ENCODE measurements around the gene NKTR. TPM values are rescaled to one million over a fixed set of nuclear protein-coding genes. Genes with fewer than 3 reads are reported as not detected.

Gene NKTR
- polyA plus RNA-seq, 1 donor = 94.1 TPM

DNA sequence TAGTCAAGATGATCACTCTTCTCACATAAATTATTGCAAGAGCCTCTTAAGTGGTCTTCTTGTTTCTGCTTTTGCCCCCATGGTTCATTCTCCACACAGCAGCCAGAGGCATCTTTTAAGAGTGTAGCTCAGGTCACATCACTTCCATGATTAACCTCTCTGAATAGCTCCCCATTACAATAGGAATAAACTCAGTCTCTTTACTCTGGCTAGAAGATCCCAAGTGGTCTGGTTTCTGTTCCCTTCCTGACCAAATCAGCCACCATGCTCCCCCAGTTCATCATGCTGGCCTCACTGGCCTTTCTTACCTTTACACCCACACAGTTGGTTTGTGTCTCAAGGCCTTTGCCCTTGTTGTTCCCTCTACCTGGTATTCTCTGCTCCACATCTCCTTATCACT, 93.9 kb downstream of the NKTR start:
- no peak for DNase-seq (ENCODE audit: low read depth)

DNA sequence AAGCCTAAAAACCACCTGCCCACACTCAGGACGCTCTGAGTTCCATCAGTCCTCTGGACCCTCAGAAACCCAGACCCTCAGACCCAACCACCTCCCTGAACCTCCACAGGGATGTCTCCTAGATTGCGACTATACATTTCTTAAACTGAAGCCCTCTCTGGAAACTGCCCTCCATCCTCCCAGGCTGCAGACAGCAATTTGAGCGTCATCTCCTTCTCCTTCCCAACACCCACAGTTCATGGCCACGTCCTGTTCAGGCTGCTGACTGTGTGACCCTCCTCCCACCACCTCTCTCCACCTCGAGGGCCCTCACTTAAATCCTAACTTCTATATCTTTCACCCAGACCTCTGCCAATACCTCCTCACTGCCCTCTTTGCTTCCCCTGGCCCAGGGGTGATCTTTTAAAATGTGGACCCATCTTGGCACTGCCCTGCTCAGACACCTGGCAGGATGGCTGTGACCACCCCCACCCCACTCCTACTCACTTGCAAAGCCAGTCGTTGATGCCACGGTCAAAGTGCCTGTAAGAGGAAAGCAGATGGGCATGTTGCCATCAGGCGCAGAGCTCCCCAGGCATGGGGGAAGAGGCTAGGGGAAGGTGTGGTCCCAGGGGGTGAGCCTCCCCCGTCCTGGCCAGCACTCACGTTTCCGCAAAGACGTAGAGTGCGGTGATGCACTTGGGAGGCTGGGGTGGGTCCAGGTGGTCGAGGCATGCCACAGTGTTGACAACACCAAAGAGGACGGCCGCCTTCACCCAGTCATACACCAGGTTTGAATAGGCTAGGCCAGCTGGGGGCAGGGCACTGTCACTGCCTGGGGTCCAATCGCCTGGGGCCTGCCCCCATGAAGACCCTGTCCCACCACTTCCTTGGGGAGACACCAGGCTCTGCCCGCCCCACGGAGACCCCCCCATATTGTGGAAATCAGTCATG, 96.1 kb downstream of the NKTR start:
- no peak for DNase-seq (ENCODE audit: low read depth)

DNA sequence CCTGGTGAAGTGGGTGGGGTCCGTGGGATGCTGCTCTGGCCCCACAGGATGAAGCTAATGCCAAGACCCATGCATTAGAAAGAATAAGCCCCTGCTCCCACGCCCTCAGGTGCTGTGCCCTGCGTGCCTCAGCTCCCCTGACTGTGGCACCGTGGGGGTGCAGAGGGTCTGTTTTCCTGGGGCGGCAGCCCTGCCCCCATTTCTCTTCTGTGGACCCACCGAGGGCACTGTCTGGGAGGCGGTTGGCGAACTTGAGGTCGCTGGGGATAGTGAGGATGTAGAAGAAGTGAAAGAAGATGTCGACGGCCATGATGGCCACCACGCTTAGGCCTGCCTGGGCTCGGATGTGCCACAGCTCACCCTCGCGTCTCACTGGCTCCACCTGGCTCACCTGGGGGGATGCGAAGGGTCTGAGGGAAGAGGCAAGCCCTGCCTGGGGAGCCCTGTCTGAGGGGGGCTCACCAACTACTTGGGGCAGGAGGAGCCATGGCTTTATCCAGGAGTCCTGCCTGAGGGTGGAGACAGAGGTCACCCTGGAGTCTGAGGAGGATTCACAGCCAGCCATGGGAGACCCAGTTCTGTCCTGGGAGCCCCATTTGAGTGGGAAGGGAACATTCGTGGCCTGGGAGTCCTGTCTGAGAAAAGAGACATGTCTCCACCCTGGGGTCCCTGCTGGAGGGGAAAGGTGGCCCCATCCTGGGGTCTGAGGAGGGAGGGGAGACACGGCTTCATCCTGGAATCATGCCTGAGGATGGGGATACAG, 97.0 kb downstream of the NKTR start:
- DNase-seq (ENCODE audit: low read depth) = no peak

Other genes with a start within 250 kb of the NKTR start
- gene LYZL4, start 190.1 kb upstream of the NKTR start, polyA plus RNA-seq (ENCODE audit: insufficient read length) = not detected
- 1.6 TPM for gene VIPR1, start 98.0 kb upstream of the NKTR start, polyA plus RNA-seq (ENCODE audit: insufficient read length)
- gene SEC22C, start 18.7 kb upstream of the NKTR start, polyA plus RNA-seq (ENCODE audit: insufficient read length) = 19.6 TPM
- gene SS18L2, start 9.8 kb upstream of the NKTR start, polyA plus RNA-seq (ENCODE audit: insufficient read length) = 9.6 TPM
- 36.9 TPM for gene ZBTB47, start 53.0 kb downstream of the NKTR start, polyA plus RNA-seq (ENCODE audit: insufficient read length)
- gene KLHL40, start 84.9 kb downstream of the NKTR start, polyA plus RNA-seq (ENCODE audit: insufficient read length) = 162 TPM
- 73.4 TPM for gene HHATL, start 102.1 kb downstream of the NKTR start, polyA plus RNA-seq (ENCODE audit: insufficient read length)
- 0.67 TPM for gene CCDC13, start 172.6 kb downstream of the NKTR start, polyA plus RNA-seq (ENCODE audit: insufficient read length)
- gene HIGD1A, start 203.8 kb downstream of the NKTR start, polyA plus RNA-seq (ENCODE audit: insufficient read length) = 71.7 TPM
- 0.46 TPM for gene ACKR2, start 208.8 kb downstream of the NKTR start, polyA plus RNA-seq (ENCODE audit: insufficient read length)

All from forelimb muscle (tissue), 1 donor.